ENCODE data around the gene FOXF1. TPM values are rescaled to one million over a fixed set of nuclear protein-coding genes. Genes with fewer than 3 reads are reported as not detected.

The FOXF1 gene
- total and polyA plus RNA-seq, 2 of the 13 experiments (the other 11 are each of a cell fraction or from before 2014, with no cell fraction given): not detected

- TF ChIP-seq CBX2 (IDR thresholded peaks at IDR 0.05; ENCODE audit: low read depth, low read length): no peak
- peak; percentile 71; the same call in 1 of the 2 replicates for TF ChIP-seq CBX2 (CRISPR knock-in tag; IDR thresholded peaks at IDR 0.05; ENCODE audit: low read depth)
- peak; percentile 64 for TF ChIP-seq ZNF282 (IDR thresholded peaks at IDR 0.05; ENCODE audit: partially characterized antibody)
- TF ChIP-seq MNT (IDR thresholded peaks at IDR 0.05): peak; percentile 29; the same call in 1 of the 2 replicates
- TF ChIP-seq GATAD2A (CRISPR knock-in tag; IDR thresholded peaks at IDR 0.05): 0 out of 2 replicates have a peak, but pooled peaks have one; percentile 23
- no peak for TF ChIP-seq SNAPC5 (CRISPR knock-in tag; IDR thresholded peaks at IDR 0.05; ENCODE audit: borderline replicate concordance)
- no peak for TF ChIP-seq ATF3 (CRISPR knock-in tag; IDR thresholded peaks at IDR 0.05)
- peak; percentile 84 for TF ChIP-seq ONECUT2 (CRISPR knock-in tag; IDR thresholded peaks at IDR 0.05)
- TF ChIP-seq SALL1 (CRISPR knock-in tag; IDR thresholded peaks at IDR 0.05): peak; percentile 38; the same call in 1 of the 2 replicates
- no peak for TF ChIP-seq PLSCR1 (CRISPR knock-in tag; IDR thresholded peaks at IDR 0.05; ENCODE audit: borderline replicate concordance)
These were observed 8.1 kb upstream of the FOXF1 start (continued) for GRCh38 chr16:86501989-86502855.

Data from HepG2 (cell line).